Ecto neural progenitor cell (in vitro differentiated cells): ENCODE data around the gene CEP290.
"Not testable (repeated sequence)": the region's sequence is repeated elsewhere in the genome, so short reads cannot be mapped to it uniquely, and the experiment has no call there.

Source experiments
- DNase-seq: peaks from one replicate; pipeline ENCODE4 v3.0.0-alpha.2; 2018; ENCODE audit warnings: low spot score

Gene CEP290

DNA sequence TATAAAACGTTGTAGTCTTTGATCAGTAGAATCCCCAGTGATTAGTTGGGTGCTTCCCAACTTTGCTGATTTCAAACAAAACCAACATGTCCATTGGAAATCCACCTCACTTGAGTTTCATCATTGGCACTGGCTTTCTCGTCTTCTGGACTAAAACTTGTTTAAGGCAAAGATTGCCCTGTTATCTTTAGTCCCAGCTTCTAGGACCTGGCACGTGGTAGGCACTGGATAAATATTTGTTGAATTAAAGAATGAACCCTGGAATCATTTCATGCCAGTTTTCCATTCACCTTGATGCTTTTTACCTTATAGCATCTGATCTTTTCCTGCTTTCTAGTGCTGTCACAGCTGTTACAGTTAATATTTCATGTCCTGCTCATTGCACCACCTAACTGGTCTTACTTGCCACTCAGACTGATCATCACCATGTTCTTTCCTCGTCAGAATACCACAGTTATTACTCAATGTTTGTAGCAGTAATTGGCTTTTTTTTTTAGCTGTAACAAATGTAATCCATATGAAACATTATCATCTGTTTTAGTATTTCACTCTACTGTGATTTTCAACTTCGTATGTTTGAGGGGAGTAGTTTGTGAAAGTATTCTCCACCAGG, 105.4 kb downstream of the CEP290 start:
- no peak for DNase-seq

DNA sequence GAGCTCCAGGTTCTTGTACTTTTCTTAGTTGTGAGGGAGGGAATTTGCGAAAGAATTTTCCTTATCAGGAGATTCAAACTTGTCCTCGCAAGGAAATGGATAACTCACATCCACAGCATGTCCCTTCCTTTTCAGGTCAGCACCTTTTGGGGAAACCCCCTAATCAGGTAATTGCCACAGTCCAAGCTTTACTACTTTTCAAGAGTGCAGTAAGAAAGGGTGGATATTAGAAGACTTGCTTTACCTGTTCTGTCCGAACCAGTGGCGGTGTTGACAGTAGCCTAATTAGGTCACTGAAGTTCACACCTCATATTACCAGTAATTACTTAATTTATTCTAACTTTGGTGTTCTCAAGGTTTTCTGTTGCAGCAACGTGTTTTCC, 106.0 kb downstream of the CEP290 start:
- no peak for DNase-seq

DNA sequence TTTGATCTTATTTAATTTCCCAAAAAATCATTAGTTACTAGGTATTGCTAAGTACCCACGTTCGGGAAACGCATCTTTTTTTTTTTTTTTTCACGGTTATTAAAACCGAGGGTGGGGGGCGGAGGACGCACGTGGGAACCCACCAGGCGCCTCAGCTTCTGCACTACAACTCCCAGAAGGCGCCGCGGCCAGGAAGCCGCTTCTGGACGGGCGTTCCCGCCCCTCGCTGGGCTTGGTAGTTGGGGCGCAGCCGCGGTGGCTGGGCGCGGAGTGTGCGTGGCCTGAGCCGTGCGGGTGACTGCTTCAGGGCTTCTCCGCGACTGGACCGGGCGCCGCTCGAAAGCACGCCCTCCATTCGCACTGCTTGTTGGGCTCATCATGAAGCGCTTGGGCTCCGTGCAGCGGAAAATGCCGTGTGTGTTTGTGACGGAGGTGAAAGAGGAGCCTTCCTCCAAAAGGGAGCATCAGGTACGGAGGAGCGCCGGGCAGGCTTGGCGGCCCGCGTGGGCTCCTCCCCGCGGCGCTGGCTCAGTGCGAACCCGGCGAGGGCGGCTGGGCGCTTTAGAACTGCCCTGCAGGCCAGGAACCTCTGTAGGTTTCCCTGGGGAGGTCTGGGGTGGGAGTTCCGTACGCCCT, 106.5 kb downstream of the CEP290 start:
- DNase-seq, result peak; percentile 93

DNA sequence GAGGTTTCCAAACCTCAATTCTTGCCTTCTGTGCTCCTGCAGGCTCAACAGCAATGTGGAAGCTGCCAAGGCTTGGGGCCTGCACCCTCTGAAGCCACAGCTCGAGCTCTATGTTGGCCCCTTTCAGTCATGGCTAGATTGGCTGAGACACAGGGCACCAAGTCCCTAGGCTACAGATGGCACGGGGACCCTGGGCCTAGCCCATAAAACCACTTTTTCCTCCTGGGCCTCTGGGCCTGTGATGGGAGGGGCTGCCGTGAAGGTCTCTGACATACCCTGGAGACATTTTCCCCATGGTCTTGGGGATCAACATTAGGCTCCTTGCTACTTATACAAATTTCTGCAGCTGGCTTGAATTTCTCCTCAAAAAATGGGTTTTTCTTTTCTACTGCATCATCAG, 110.7 kb downstream of the CEP290 start:
- DNase-seq, result not testable (repeated sequence)

DNA sequence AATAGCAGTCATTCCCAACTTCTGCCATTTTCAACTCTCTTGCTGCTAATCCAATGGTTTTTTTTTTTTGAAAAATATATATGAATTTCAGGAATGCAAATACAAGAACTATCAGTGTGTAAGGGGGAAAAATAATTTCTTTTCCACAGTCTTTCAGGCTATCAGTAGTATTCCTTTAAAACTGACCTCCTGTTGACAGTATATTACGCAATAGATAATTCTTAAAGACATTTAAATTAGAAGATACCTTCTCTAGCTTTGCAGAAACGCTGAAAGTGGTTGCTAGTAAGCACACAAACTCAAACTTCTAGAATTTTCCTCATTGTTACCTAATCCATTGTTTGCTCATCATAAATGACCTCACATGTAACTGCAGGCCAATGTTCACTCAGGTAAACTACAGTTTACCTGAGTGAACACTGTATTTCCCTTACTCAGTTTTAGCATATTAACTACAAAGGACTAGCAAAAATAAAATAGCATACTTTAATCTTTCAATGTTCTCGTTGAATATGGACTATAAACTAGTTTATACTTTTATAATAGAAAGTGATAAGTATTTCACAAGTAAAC, 112.7 kb downstream of the CEP290 start, which contains the start of gene C12orf50:
Gene C12orf50 (minus strand): TSS at position 309 of the 573 bp plus-strand sequence. CDS start 2,439 bp downstream, outside the sequence.
- no peak for DNase-seq

DNA sequence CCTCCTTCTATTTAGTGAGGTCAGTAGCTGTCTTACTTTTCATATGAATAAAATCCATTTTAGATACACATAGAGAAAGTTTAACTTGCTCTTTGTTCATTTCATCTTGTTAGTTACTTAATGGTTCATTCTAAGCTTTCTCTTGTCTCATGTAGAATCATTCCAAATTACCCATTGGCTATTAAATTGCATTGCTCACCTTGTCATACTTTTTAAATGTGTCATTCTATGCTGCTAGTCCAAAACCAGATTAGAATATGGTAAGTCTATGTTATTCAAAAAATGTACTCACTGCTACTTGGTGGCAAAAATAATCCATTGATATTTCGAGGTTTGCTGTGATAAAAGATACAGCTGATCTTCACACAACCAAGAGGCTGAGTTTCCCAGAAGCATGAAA, 115.7 kb downstream of the CEP290 start:
- DNase-seq, result no peak

DNA sequence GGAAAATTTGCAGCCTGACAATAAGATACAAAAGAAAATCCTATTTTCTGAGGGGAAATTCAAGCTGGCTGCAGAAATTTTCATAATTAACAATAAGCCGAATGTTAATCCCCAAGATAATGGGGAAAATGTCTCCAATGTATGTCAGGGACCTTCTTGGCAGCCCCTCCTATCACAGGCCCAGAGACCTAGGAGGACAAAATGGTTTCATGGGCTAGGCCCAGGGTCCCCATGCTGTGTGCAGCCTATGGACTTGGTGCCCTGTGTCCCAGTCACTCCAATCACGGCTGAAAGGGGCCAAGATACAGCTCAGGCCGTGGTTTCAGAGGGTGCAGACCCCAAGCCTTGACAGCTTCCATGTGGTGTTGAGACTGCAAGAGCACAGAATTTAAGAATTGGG, 123.9 kb downstream of the CEP290 start:
- DNase-seq, result no peak

DNA sequence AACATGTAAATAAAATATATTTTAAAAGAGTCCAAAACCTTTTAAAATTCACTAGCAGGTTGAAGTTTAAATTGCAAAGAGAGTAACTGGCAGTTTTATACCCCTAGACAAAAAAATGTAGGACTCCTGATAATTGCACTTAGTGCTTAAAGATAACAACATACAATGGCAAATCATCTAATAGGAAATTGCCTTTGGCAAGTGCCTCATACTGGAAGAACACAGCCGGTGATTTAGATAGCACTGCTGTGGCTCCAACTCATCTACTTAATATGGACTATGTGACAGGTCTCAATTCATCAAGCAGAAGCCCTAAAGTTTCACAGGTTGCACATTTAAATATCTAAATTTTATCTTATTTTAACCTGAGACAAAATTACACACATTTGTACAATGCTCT, 126.1 kb downstream of the CEP290 start:
- DNase-seq, result no peak

DNA sequence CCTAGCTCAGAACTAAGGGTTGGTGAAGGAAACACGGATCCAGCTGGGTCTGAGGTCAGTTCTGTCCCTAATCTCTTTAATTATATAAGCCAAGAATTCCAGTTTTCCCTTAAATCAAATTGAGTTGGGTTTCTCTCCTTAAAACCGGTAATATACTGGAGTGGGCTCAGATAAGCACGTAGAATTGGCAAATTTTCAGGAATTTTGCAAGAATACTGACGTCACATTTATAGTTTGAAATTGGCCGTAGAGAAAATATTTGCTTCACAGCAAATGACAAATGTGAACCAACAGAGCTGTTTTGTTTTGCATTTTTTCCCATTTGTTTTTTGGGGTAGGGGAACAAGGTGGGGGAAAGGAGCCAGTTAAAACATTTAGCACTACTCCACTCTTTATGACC, 130.1 kb downstream of the CEP290 start:
- no peak for DNase-seq

DNA sequence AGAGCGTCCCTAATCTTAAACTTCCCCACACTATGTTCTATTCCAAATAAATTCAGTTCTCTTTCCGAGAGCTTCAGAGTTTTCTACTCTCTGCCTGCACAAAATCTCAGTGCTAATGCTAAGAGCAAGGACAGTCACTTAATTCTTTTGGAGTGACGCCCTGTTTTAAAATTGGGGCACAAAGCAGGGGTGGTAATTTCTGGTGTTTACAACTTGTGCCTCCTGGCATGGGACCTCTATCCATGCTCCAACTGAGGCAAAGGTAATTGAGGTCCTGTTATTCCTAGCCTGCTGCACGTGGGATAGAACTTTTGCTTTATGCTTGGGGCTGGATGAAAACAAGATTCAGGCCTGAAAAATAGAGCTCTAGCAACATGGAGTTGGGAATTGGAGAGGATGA, 135.5 kb downstream of the CEP290 start:
- DNase-seq, result no peak

DNA sequence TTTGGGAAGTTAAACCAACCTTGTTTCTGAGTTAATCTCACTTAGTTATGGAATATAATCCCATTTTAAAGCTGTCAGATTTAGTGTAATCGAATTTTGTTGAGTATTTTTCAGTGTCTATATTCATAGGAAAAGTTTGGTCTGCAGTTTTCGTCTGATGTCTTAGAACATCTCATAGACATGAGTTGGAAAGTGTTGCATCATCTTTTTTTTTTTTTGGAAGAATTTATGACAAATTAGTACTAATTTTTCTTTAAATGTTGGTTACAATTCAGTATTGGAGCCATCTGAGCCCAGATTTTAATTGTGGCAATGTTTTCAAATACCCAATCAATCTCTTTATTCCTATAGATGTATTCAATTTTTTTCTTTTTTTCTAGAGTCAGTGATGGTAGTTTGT, 140.6 kb downstream of the CEP290 start:
- no peak for DNase-seq
